OCI-LY7 (cell line): ENCODE data around the gene ABL1. TPM values are rescaled to one million over a fixed set of nuclear protein-coding genes. Genes with fewer than 3 reads are reported as not detected.

Experiments used
- BruUV-seq: library from RNA; stranded (reverse); fragments of 400-500 nt; replicated peaks from 2 replicates; lab custom pipeline; 2021; lab: Mats Ljungman, UMichigan
- CTCF ChIA-PET: fragments of 300-600 bp; sonication (Branson Sonifier 250); formaldehyde crosslinking; loops from one replicate; lab custom pipeline; 2022; ENCODE audit warnings: antibody characterized with exemption; ENCODE audit not compliant: unreplicated experiment; lab: Charles Lee
- POLR2A ChIA-PET: fragments of 300-600 bp; sonication (Branson Sonifier 250); formaldehyde crosslinking; loops from one replicate; lab custom pipeline; 2022; ENCODE audit warnings: antibody characterized with exemption; lab: Charles Lee
- DNase-seq: peaks from one replicate; pipeline ENCODE4 v3.0.0-alpha.2; 2015; ENCODE audit warnings: low spot score
- H2AFZ ChIP-seq: fragments of 200-600 bp; sonication (generic), shearing (Covaris generic); 2 replicates; pipeline ENCODE4 v1.6.1; 2014; ENCODE audit warnings: mild to moderate bottlenecking, antibody characterized with exemption, low read length, moderate library complexity
- H3K27ac ChIP-seq: fragments of 200-600 bp; sonication (generic); 2 replicates; pipeline ENCODE4 v1.5.1; 2014; ENCODE audit warnings: mixed run types, low read depth, mild to moderate bottlenecking, moderate library complexity, low read length, inconsistent platforms; ENCODE audit not compliant: poor library complexity, severe bottlenecking
- H3K36me3 ChIP-seq: fragments of 200-600 bp; sonication (generic); 2 replicates; pipeline ENCODE4 v1.6.1; 2014; ENCODE audit warnings: mild to moderate bottlenecking, antibody characterized with exemption, low read length, moderate library complexity, mixed read lengths; ENCODE audit not compliant: insufficient read depth
- H3K4me1 ChIP-seq: fragments of 200-600 bp; sonication (generic); 2 replicates; pipeline ENCODE4 v1.5.1; 2014; ENCODE audit warnings: mild to moderate bottlenecking, low read length; ENCODE audit not compliant: insufficient read depth, poor library complexity, severe bottlenecking
- H3K4me2 ChIP-seq: fragments of 200-600 bp; sonication (generic); 2 replicates; pipeline ENCODE4 v1.6.1; 2014; ENCODE audit warnings: mild to moderate bottlenecking, low read length
- H3K4me3 ChIP-seq: fragments of 200-600 bp; sonication (generic); 2 replicates; pipeline ENCODE4 v1.5.1; 2014; ENCODE audit warnings: mild to moderate bottlenecking, low read depth, low read length; ENCODE audit not compliant: poor library complexity, severe bottlenecking
- H3K79me2 ChIP-seq: fragments of 200-600 bp; sonication (generic); 2 replicates; pipeline ENCODE4 v1.6.1; 2016; ENCODE audit warnings: low read depth, mild to moderate bottlenecking, low read length, moderate library complexity, mixed read lengths; ENCODE audit not compliant: insufficient read depth
- H3K9me2 ChIP-seq: fragments of 200-600 bp; sonication (generic); 2 replicates; pipeline ENCODE4 v1.6.1; 2016; ENCODE audit warnings: mild to moderate bottlenecking, low read length, mixed read lengths; ENCODE audit not compliant: insufficient read depth
- H3K9me3 ChIP-seq: fragments of 200-600 bp; sonication (generic); 2 replicates; pipeline ENCODE4 v1.6.1; 2014; ENCODE audit warnings: mild to moderate bottlenecking, mixed run types, low read length, mixed read lengths
- H4K20me1 ChIP-seq: fragments of 200-600 bp; sonication (generic); 2 replicates; pipeline ENCODE4 v1.6.1; 2014; ENCODE audit warnings: mild to moderate bottlenecking, antibody characterized with exemption, low read length, moderate library complexity, mixed read lengths; ENCODE audit not compliant: insufficient read depth
- CTCF ChIP-seq: fragments of 200-600 bp; sonication (generic); conservative IDR thresholded peaks from 2 replicates; pipeline ENCODE4 v1.5.1; 2014; ENCODE audit warnings: mild to moderate bottlenecking, antibody characterized with exemption, low read length, moderate library complexity, mixed read lengths
- EZH2phosphoT487 ChIP-seq: fragments of 200-600 bp; sonication (generic); IDR thresholded peaks from 2 replicates; pipeline ENCODE4 v1.6.1; 2018; ENCODE audit warnings: low read depth, borderline replicate concordance, mild to moderate bottlenecking, mixed run types, antibody characterized with exemption, low read length, moderate library complexity, mixed read lengths
- intact Hi-C: fragments of 100-400 bp; cut with micrococcal nuclease; formaldehyde crosslinking; loops from one replicate; pipeline ENCODE4 v1.10.0; 2022; ENCODE audit not compliant: unreplicated experiment
- total RNA-seq, 2 experiments: library from RNA; depleted of rRNA in 1 of 2; stranded (reverse); fragments of >200 nt in 1 of 2; shearing (Covaris generic) in 1 of 2; gene quantifications; 2 replicates each; pipeline ENCODE4 v1.2.3, GENCODE V29; 2014 to 2022

The ABL1 gene
- total RNA-seq, 2 experiments from 2014 or later = 8.1 to 28.3 TPM

DNA sequence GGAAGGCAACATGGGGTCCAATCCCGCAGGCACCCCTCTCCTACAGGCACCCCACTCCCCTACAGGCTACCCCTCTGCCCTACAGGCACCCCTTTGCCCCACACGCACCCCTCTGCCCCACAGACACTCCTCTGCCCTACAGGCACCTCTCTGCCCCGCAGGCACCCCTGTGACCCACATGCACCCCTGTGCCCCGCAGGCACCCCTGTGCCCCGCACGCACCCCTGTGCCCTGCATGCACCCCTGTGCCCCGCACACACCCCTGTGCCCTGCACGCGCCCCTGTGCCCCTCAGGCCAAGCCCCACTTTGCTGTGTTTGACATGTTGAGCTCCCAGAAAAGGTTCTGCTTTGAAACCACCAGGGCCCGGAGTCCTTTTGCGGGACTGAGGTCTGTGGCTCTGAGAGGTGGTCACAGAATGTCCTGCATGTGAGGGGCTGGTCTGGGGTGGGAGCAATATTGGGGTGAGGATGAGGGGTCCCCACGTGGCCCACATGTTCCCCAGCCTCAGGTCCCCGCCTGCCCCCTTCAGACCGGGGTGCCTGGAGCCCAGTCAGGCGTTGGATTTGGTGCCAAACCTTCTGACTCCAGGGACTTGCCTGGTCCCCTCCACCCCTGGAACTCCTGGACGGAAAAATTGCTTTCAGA, 62.2 kb downstream of the ABL1 start:
- H3K9me3 ChIP-seq = no peaks in the 10 kb centered on the region
- no peak overlapping the region for H2AFZ ChIP-seq
- intact Hi-C loops = no loop called here
- no peaks in the 10 kb centered on the region for H4K20me1 ChIP-seq
- no peaks in the 10 kb centered on the region for H3K79me2 ChIP-seq
- no peak overlapping the region for H3K27ac ChIP-seq
- CTCF ChIA-PET = no interaction called here
- DNase-seq = no peak
- H3K4me1 ChIP-seq = no peaks in the 10 kb centered on the region
- H3K9me2 ChIP-seq = no peaks in the 10 kb centered on the region
- H3K4me3 ChIP-seq = no peak overlapping the region
- TF ChIP-seq CTCF = no peak
- no peak for TF ChIP-seq EZH2phosphoT487
- H3K36me3 ChIP-seq = no peaks in the 10 kb centered on the region
- POLR2A ChIA-PET = no interaction called here
- no TSS peak for BruUV-seq
- no peak overlapping the region for H3K4me2 ChIP-seq

- H3K4me1 ChIP-seq = no peaks in the 10 kb centered on the region
- no TSS peak for BruUV-seq
- no peaks in the 10 kb centered on the region for H3K79me2 ChIP-seq
- no peak overlapping the region for H3K4me2 ChIP-seq
- H2AFZ ChIP-seq = no peak overlapping the region
- H3K4me3 ChIP-seq = no peak overlapping the region
- no peaks in the 10 kb centered on the region for H3K36me3 ChIP-seq
- H3K9me2 ChIP-seq = no peaks in the 10 kb centered on the region
- no peak overlapping the region for H3K27ac ChIP-seq
- no peak for TF ChIP-seq EZH2phosphoT487
- TF ChIP-seq CTCF = no peak
- H4K20me1 ChIP-seq = no peaks in the 10 kb centered on the region
- POLR2A ChIA-PET = no interaction called here
- intact Hi-C loops = no loop called here
- CTCF ChIA-PET = no interaction called here
- no peak for DNase-seq
- no peaks in the 10 kb centered on the region for H3K9me3 ChIP-seq
Measured at GRCh38 chr9:130897848-130898551, 62.9 kb downstream of the ABL1 start.

- CTCF ChIA-PET = no interaction called here
- DNase-seq = no peak
- no peak overlapping the region for H2AFZ ChIP-seq
- POLR2A ChIA-PET = no interaction called here
- BruUV-seq = no TSS peak
- no peak overlapping the region for H3K27ac ChIP-seq
- H3K4me2 ChIP-seq = no peak overlapping the region
- no peaks in the 10 kb centered on the region for H3K9me2 ChIP-seq
- intact Hi-C loops = no loop called here
- no peaks in the 10 kb centered on the region for H3K79me2 ChIP-seq
- no peaks in the 10 kb centered on the region for H4K20me1 ChIP-seq
- no peak overlapping the region for H3K4me3 ChIP-seq
- TF ChIP-seq EZH2phosphoT487 (no peak), CTCF (no peak)
- no peaks in the 10 kb centered on the region for H3K4me1 ChIP-seq
- H3K36me3 ChIP-seq = no peaks in the 10 kb centered on the region
- H3K9me3 ChIP-seq = no peaks in the 10 kb centered on the region
Measured at GRCh38 chr9:130898552-130898852, 63.4 kb downstream of the ABL1 start.
